Activated CD4-positive, alpha-beta T cell treated with anti-CD3 and anti-CD28 coated beads, Interleukin-2, Interleukin-6, amounts not matched to agents 100 ng/mL and 50 ng/mL, durations not matched to agents 16 hours and 8 hours (primary cell): ENCODE data around the gene PDZRN3.

ENCODE experiments used
- DNase-seq: peaks from one replicate; pipeline ENCODE4 v3.0.0-alpha.2; 2020

The PDZRN3 gene

DNA sequence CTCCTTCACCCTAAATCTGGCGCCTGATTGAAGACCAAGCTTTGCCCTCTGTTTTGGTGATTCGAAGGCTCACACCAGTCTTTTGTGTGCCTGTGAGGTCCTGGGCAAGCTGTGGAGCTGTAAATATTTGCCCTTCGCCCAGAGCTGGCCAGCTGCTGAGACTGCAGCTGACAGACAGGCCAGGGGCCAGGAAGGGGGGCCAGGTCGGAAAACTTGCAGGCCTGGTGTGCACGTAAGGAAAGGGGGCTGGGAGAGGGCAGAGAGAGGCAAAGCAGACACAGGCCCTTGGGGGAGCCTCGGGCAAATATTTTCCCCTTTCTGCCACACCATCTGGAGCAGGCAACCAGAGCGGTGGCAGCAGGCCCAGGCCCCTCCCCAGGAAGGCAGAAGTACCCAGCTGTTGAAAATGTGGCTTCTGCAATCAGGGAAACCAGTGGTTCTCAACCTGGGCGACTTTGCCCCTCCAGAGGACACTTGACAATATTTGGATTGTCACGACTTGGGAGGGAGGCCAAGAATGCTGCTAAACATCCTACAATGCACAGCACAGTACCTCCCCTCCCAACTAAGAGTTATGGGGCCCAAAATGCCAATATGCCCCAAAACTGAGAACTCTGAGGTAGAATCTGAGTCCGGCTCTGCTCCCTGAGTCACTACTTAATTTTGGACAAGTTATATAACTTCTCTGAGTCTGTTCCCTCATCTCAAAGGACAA lies 2.5 kb downstream of the PDZRN3 start:
- no peak for DNase-seq

GRCh38 chr3:73621388-73621787 lies 3.4 kb downstream of the PDZRN3 start:
- DNase-seq: no peak

GRCh38 chr3:73618461-73618860 lies 6.3 kb downstream of the PDZRN3 start:
- DNase-seq: no peak

DNA sequence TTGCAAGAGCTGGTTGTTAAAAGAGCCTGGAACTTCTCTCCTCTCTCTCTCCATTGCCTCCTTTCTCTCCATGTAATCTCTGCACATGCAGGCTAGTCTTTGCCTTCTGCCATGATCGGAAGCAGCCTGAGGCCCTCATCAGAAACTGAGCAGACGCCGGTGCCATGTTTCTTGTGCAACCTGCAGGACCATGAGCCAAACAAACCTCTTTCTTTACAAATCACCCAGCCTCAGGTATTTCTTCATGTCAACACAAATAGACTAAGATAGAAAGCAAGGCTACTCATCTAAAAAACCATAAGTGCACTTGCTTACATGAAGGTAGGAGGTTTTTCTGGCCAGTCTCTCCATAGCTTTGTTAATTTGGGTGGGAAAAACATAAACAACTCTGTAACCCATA lies 8.7 kb downstream of the PDZRN3 start:
- no peak for DNase-seq

- DNase-seq: no peak
Observed at GRCh38 chr3:73614419-73614818, 10.3 kb downstream of the PDZRN3 start.

GRCh38 chr3:73611176-73611575 lies 13.6 kb downstream of the PDZRN3 start:
- DNase-seq: no peak

DNA sequence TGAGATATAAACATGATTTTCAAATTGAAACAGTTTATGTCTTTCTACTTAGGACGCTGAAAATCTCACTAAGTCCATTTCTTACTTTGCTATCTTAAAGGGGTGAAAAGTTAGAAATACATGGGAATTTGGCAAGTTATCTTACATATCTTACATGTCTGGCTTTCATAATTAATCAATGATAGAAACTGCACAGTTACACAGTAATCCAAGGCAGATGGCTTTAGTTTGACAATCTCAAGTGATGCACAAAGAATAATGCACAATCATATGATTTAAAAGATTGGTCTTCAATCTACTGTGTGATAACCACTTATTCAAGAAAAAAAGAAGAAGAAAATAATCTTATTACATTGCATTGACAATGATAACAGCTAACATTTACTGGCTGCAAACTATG lies 14.2 kb downstream of the PDZRN3 start:
- no peak for DNase-seq

GRCh38 chr3:73609655-73610054 lies 15.1 kb downstream of the PDZRN3 start:
- DNase-seq: no peak

DNA sequence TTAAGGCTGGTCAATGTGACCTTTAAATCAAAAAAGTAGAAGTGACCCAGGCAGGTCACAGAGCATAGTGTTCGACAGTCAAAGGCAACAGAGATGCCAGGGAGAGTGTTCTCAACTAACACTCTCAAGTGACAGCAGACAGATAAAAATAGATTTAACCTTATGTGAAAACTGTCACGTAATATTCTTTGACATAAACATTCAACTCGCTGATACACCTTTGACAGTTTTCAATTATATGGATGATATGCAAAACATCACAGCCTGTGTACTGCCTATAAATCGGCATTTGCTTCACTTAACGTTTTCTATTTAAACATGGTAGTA lies 15.5 kb downstream of the PDZRN3 start:
- DNase-seq: no peak

DNA sequence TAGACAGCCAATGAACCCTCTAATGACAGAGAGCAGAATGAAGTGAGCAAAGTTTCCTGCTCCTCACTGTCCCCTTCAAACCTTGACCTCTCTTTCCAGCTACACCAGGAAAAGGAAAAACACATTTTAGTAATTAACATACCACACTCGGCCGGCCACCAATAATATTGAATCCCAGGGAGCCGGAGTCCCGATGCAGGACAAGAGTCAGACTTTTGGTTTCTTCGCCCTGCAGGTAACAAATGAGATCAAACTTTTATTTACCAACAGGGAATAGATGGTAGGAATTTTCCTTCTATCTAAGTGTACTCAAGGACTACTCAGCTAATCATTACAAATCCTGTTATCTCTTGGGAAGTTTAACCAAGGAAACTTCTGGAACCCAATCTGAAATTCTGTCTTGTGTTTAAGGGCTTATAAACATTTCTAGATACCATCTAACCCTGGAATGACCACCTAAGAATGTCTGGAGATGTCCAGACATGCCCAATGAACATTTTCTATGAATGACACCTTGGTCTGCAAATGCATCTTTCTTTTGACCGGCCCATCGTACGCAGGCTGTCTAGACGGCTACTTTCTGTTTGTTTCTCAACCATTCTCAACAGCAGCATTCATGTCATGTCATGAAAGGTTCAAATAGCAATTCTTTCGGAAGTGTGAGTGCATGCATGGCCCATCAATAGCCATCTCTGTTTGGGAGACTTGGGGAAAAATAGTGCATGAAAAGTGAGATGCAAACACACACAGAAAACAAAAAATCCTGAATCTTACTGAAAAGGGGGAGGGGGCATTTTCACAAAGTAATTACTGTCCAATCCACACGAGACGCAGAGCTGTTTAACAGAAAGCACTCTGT lies 16.1 kb downstream of the PDZRN3 start:
- DNase-seq: no peak

DNA sequence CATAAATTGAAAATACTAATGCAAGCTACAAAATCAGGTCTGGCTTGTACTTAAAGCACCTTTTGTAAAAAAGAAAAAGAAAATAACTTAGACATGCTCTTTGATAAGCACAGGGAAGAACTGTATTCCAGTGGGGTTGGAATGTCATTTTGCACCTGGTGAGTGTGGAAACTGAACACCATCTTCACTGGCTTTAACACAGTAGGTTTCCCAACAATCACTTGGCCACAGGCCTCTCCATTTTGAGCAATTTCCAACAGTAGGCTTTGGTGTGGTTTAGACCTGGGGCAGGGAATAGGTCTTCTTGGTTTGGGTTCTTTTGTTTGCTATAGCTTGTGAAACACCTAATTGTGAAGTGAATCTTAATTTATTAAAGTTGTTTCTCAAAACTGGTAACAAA lies 18.9 kb downstream of the PDZRN3 start:
- no peak for DNase-seq

DNA sequence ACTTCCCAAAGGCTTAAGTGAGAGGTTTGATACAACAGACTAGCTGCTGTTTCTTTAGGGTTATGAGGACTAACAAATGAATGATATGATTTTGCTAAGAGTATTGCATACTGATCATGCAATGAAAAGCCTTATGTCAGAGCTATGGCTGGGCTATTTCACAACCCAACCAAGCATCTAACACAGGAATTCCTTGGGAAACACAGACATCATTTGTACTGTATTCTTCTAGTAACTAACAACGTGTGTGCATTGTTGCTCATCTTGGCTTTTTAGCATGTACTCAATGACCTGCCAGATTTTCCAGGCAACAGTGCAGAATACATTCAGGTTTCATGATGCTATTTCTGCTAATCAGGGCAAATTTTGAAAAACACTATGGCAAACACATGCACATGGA lies 19.3 kb downstream of the PDZRN3 start:
- DNase-seq: no peak

- no peak for DNase-seq
Observed at GRCh38 chr3:73604451-73604850, 20.3 kb downstream of the PDZRN3 start.

DNA sequence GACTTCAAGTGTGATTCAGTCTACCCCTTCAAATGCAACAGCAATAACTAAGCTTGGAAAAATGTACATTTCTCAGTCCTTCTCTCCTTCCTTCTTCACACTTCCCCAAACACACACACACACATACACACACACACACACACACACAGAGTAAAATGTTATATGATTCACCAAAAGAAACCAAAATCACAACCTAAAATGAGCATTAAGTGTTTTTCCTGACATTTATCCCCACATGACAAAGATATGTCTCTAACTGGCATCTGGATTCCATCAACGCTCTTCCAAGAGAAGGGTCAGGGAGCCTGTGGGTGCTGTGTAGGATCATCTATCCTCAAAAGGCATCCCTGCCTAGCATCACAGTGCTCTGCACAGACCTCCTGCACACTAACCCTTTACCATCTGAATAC lies 21.0 kb downstream of the PDZRN3 start:
- DNase-seq: no peak

- no peak for DNase-seq
Observed at GRCh38 chr3:73602170-73602569, 22.6 kb downstream of the PDZRN3 start.

DNA sequence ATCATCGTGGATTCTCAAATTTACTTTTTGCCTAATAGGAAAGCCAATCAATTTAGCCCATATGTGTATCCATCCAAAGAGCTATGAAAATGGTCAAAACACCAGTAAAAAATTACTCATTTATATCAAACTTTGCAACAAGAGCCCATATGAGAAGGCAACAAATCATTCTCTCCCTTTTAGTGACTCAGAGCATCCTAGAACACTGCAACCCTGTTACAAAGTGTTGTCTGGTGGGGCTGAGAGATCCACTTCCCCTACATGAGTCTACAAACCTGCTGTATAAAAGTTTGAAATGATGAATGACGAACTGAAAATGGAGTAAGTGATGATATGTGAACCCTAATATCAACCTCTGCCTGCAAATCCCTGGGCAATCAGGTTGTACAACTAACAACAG lies 23.3 kb downstream of the PDZRN3 start:
- DNase-seq: no peak

GRCh38 chr3:73601011-73601410 lies 23.7 kb downstream of the PDZRN3 start:
- DNase-seq: no peak

GRCh38 chr3:73600293-73600938 lies 24.3 kb downstream of the PDZRN3 start:
- no peak for DNase-seq

GRCh38 chr3:73599605-73600004 lies 25.1 kb downstream of the PDZRN3 start:
- DNase-seq: no peak

- no peak for DNase-seq
Observed at GRCh38 chr3:73597476-73597875, 27.3 kb downstream of the PDZRN3 start.

GRCh38 chr3:73592154-73593144 lies 32.3 kb downstream of the PDZRN3 start:
- no peak for DNase-seq

DNA sequence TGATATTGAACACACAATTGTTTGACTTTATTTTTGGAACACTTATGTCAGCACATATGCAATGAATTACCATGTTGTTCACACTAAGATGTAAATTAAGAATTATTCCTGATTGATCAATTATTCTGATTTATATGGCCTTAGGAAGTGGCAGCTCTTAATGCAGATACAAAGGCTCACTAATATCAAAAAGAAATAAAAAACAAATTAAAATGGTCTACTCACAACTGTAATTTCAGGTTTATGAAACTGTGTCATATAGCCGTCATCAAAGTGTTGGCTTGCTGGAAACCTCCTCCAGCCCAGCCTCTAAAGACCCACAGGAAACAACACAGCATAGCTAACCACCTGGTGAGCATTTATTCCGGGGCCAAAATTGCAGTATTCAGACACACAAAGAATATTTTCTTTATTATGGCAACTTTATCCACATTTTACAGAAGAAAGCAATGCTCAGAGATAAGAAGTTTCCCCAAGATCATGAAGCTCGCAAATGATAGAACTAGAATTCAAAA lies 33.4 kb downstream of the PDZRN3 start:
- no peak for DNase-seq

DNA sequence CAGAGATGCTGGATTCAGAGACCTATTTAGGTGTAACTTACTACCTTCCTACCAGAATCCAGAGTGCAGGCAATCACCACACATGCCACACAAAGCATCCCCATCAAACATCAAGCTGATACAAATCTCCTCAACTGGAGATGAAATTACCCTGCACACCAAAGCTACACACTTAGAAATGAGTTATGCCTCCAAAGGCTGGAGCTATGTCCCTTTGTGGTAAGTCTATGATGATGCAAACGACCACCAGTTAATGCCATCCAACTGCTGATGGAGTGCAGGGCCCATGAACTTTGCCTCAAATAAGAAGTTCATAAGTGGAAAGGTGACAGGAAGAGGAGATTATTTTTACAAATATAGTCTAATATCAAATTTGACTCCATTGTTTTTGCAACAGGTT lies 38.1 kb downstream of the PDZRN3 start:
- no peak for DNase-seq
